ENCODE data around the gene PMS2. TPM values are rescaled to one million over a fixed set of nuclear protein-coding genes. Genes with fewer than 3 reads are reported as not detected.
"Not testable (repeated sequence)": the region's sequence is repeated elsewhere in the genome, so short reads cannot be mapped to it uniquely, and the experiment has no call there.

The PMS2 gene
- total and polyA plus RNA-seq, 5 donors from 2014 or later = 7.1 to 13.4 (median 9.1) TPM

- DNase-seq; H3K36me3 Mint-ChIP-seq; H3K27me3 ChIP-seq (ENCODE audit: control insufficient read depth, insufficient read depth, low read length); ATAC-seq (ENCODE audit: low read depth in 2 of 2); H3K27me3 Mint-ChIP-seq; H3K9me3 ChIP-seq (ENCODE audit: control insufficient read depth in 2 of 2, low read length in 2 of 2); H3K27ac ChIP-seq (ENCODE audit: insufficient read depth, low read length, poor library complexity, severe bottlenecking); H3K4me3 Mint-ChIP-seq; H3K9me3 Mint-ChIP-seq; H3K4me1 ChIP-seq (ENCODE audit: control insufficient read depth, insufficient read depth, low read length, poor library complexity, severe bottlenecking); H3K36me3 ChIP-seq (ENCODE audit: control insufficient read depth, insufficient read depth, low read length); H3K4me3 ChIP-seq (ENCODE audit: low read depth, low read length); H3K4me1 Mint-ChIP-seq; H3K27ac Mint-ChIP-seq: not testable (repeated sequence)
Observed at GRCh38 chr7:5930290-5930689, 78.6 kb downstream of the PMS2 start.

DNA sequence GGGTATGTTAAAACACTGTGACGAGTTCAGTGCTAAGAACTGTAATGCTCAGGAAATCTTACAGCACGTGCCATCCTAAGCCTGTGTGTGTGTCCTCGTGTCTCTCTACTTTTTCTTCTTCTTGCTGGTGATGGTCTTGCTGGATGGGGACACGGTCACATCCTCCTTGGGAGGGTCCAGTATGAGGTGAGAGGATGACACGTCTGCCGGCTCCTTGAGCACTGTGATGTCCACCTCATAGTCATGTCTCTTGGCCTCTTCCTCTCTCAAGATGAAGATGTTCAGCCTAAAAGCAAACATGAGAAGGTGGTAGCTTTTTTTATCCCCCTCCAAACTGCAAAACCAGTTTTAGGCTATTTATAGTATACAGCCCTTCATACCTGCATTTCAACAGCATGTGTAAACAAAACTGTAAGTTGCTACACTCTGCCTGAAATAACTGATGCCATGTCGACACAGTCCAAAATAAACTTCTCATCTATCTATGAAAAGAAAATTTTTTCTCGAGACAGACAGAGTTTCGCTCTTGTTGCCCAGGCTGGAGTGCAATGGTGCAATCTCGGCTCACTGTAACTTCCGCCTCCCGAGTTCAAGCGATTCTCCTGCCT lies 82.5 kb downstream of the PMS2 start:
- not testable (repeated sequence) for H3K27ac ChIP-seq (ENCODE audit: insufficient read depth, low read length, poor library complexity, severe bottlenecking); H3K4me3 ChIP-seq (ENCODE audit: low read depth, low read length); H3K9me3 Mint-ChIP-seq; DNase-seq; H3K4me3 Mint-ChIP-seq; H3K27ac Mint-ChIP-seq; H3K36me3 ChIP-seq (ENCODE audit: control insufficient read depth, insufficient read depth, low read length); H3K36me3 Mint-ChIP-seq; H3K27me3 Mint-ChIP-seq; H3K4me1 ChIP-seq (ENCODE audit: control insufficient read depth, insufficient read depth, low read length, poor library complexity, severe bottlenecking); ATAC-seq (ENCODE audit: low read depth in 2 of 2); H3K27me3 ChIP-seq (ENCODE audit: control insufficient read depth, insufficient read depth, low read length); H3K9me3 ChIP-seq (ENCODE audit: control insufficient read depth in 2 of 2, low read length in 2 of 2); H3K4me1 Mint-ChIP-seq

DNA sequence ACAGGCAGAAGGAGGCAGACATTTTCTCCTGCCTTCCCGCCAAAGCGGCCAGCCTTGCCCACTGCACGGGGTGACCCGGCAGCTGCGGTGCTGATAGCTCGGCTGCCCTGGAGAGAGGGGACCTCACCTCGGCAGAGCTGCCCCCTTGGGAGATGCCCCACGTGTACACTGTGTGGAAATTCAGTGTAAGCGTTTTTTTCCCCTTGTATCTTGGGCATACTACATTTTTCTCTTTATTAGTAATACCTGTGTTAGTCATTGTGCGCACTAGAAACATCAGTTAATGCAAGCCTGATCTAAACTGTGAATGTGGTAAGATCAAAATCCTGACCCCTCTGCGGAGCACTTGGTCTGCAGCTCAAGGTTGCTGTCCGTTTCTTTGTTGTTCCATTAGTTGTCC lies 84.2 kb downstream of the PMS2 start:
- DNase-seq; H3K4me1 ChIP-seq (ENCODE audit: control insufficient read depth, insufficient read depth, low read length, poor library complexity, severe bottlenecking); H3K9me3 ChIP-seq (ENCODE audit: control insufficient read depth in 2 of 2, low read length in 2 of 2); H3K4me1 Mint-ChIP-seq; H3K4me3 Mint-ChIP-seq; H3K9me3 Mint-ChIP-seq; H3K36me3 ChIP-seq (ENCODE audit: control insufficient read depth, insufficient read depth, low read length); H3K27ac Mint-ChIP-seq; H3K27me3 ChIP-seq (ENCODE audit: control insufficient read depth, insufficient read depth, low read length); H3K27me3 Mint-ChIP-seq; H3K4me3 ChIP-seq (ENCODE audit: low read depth, low read length); H3K36me3 Mint-ChIP-seq; ATAC-seq (ENCODE audit: low read depth in 2 of 2); H3K27ac ChIP-seq (ENCODE audit: insufficient read depth, low read length, poor library complexity, severe bottlenecking): not testable (repeated sequence)

DNA sequence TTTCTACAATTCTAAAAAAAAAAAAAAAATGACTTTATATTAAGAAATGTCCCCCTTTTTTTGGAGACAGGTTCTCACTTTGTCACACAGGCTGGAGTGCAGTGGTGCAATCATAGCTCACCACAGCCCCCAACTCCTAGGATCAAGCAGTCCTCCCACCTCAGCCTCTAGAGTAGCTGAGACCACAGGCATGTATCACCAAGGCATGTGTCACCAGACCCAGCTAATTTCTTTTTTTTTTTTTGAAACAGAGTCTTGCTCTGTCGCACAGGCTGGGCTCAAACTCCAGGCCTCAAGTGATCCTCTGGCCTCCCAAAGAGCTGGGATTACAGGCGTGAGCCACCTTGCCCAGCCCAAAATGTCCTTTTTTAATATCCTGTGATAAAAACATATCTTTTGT lies 84.7 kb downstream of the PMS2 start:
- not testable (repeated sequence) for H3K36me3 Mint-ChIP-seq; H3K9me3 ChIP-seq (ENCODE audit: control insufficient read depth in 2 of 2, low read length in 2 of 2); H3K4me1 Mint-ChIP-seq; H3K9me3 Mint-ChIP-seq; H3K27ac ChIP-seq (ENCODE audit: insufficient read depth, low read length, poor library complexity, severe bottlenecking); H3K36me3 ChIP-seq (ENCODE audit: control insufficient read depth, insufficient read depth, low read length); H3K27me3 ChIP-seq (ENCODE audit: control insufficient read depth, insufficient read depth, low read length); H3K27me3 Mint-ChIP-seq; H3K4me3 ChIP-seq (ENCODE audit: low read depth, low read length); H3K27ac Mint-ChIP-seq; H3K4me1 ChIP-seq (ENCODE audit: control insufficient read depth, insufficient read depth, low read length, poor library complexity, severe bottlenecking); H3K4me3 Mint-ChIP-seq; DNase-seq; ATAC-seq (ENCODE audit: low read depth in 2 of 2)

Other genes with a start within 250 kb of the PMS2 start
- gene RNF216, start 227.4 kb downstream of the PMS2 start, total RNA-seq = 74.2 TPM
- gene RNF216, start 227.4 kb downstream of the PMS2 start, polyA plus RNA-seq = 10 to 100 TPM; 17.7 to 26.7 (median 21.8) TPM
- gene OCM, start 128.3 kb downstream of the PMS2 start, total RNA-seq = 5.7 TPM
- gene OCM, start 128.3 kb downstream of the PMS2 start, polyA plus RNA-seq = 1 to 10 TPM; 1.2 to 3.9 (median 2.5) TPM
- gene CCZ1, start 110.3 kb downstream of the PMS2 start, total RNA-seq = 90.2 TPM
- gene CCZ1, start 110.3 kb downstream of the PMS2 start, polyA plus RNA-seq = 100 to 1,000 TPM in 1 of 4 donors, 10 to 100 TPM in 3; 44.8 to 105 (median 71.8) TPM
- gene RSPH10B, start 38.4 kb downstream of the PMS2 start, total RNA-seq = not detected
- gene RSPH10B, start 38.4 kb downstream of the PMS2 start, polyA plus RNA-seq = not detected
- gene AIMP2, start 223 bp upstream of the PMS2 start, total RNA-seq = 9.6 TPM
- gene AIMP2, start 223 bp upstream of the PMS2 start, polyA plus RNA-seq = 10 to 100 TPM; 20.3 to 36.1 (median 27.9) TPM
- not detected for gene ANKRD61, start 22.3 kb upstream of the PMS2 start, total RNA-seq
- gene ANKRD61, start 22.3 kb upstream of the PMS2 start, polyA plus RNA-seq = under 1 TPM in 3 of 4 donors, not detected in 1; 0.15 to 0.53 (median 0.32) TPM
- gene EIF2AK1, start 50.1 kb upstream of the PMS2 start, total RNA-seq = 65.1 TPM
- 10 to 100 TPM; 72.3 to 86.5 (median 78.4) TPM for gene EIF2AK1, start 50.1 kb upstream of the PMS2 start, polyA plus RNA-seq
- gene USP42, start 95.9 kb upstream of the PMS2 start, total RNA-seq = 45.3 TPM
- 1 to 10 TPM; 3.9 to 9.0 (median 8.2) TPM for gene USP42, start 95.9 kb upstream of the PMS2 start, polyA plus RNA-seq

Measured in CD4-positive, CD25-positive, alpha-beta regulatory T cell (primary cell).